Endothelial cell of umbilical vein (primary cell): ENCODE results near the gene OXSR1.

Source experiments
- CTCF ChIP-seq, 2 donors: IDR thresholded peaks; 1 replicate in 1 of 2; 2 replicates in 1 of 2; pipeline ENCODE4 v1.5.1; 2011; ENCODE audit warnings: low read length in 2 of 2, mild to moderate bottlenecking in 2 of 2, moderate library complexity in 2 of 2, control low read depth in 1 of 2, inconsistent platforms in 1 of 2, low read depth in 1 of 2; ENCODE audit not compliant: insufficient read depth in 1 of 2; ENCODE audit errors: extremely low read depth in 1 of 2
- MYC ChIP-seq: IDR thresholded peaks from one replicate; pipeline ENCODE4 v1.6.1; 2011; ENCODE audit warnings: mild to moderate bottlenecking, low read depth, low read length
- POLR2AphosphoS5 ChIP-seq: IDR thresholded peaks from 2 replicates; pipeline ENCODE4 v1.6.1; 2012; ENCODE audit warnings: low read depth, mild to moderate bottlenecking, control low read depth, low read length, moderate library complexity; ENCODE audit not compliant: insufficient read depth

- TF ChIP-seq MYC (no peak), CTCF (IDR thresholded peaks at IDR 0.05; ENCODE audit: extremely low read depth in 1 of 2, insufficient read depth in 1 of 2, low read depth in 1 of 2, low read length in 2 of 2) (no peak), POLR2AphosphoS5 (no peak)
These were observed 17.9 kb upstream of the OXSR1 start for GRCh38 chr3:38147421-38147820.
